H1 (cell line): ENCODE measurements around the gene NIFK. TPM values are rescaled to one million over a fixed set of nuclear protein-coding genes. Genes with fewer than 3 reads are reported as not detected.

Source experiments
- CTCF ChIA-PET: fragments of 300-600 bp; sonication (Branson Sonifier 250); formaldehyde crosslinking; loops from one replicate; lab custom pipeline; 2021; ENCODE audit not compliant: partially characterized antibody; lab: Charles Lee
- POLR2A ChIA-PET: fragments of 300-600 bp; sonication (Branson Sonifier 250); formaldehyde crosslinking; loops from one replicate; lab custom pipeline; 2021; ENCODE audit warnings: inconsistent platforms; ENCODE audit not compliant: partially characterized antibody; lab: Charles Lee
- DNase-seq, 2 experiments: peaks; one replicate each; pipeline versions ENCODE4 v3.0.0 to v3.0.0-alpha.2; 2010 to 2022; ENCODE audit warnings: low spot score in 2 of 2, low read depth in 1 of 2, mixed read lengths in 1 of 2
- FAIRE-seq: peaks from 2 replicates; lab custom pipeline; 2011; peaks lifted over from hg19 to GRCh38; lab: Jason Lieb, UNC
- H2AFZ ChIP-seq: 2 replicates; pipeline ENCODE4 v1.8.1; 2012; ENCODE audit warnings: low read length, inconsistent platforms
- H2AK5ac ChIP-seq: 2 replicates; pipeline ENCODE4 v1.6.1; 2013; ENCODE audit warnings: low read depth, low read length
- H2BK120ac ChIP-seq: replicated peaks from 2 replicates; pipeline ENCODE3; 2013; ENCODE audit warnings: low read depth, low read length, inconsistent platforms
- H2BK12ac ChIP-seq: 2 replicates; pipeline ENCODE4 v1.6.1; 2013; ENCODE audit warnings: low read depth, low read length
- H2BK15ac ChIP-seq: 2 replicates; pipeline ENCODE4 v1.6.1; 2013; ENCODE audit warnings: low read length
- H2BK20ac ChIP-seq: 2 replicates; pipeline ENCODE4 v1.6.1; 2013; ENCODE audit warnings: low read length
- H2BK5ac ChIP-seq: 2 replicates; pipeline ENCODE4 v1.6.1; 2013; ENCODE audit warnings: low read depth, low read length
- H3K14ac ChIP-seq: 2 replicates; pipeline ENCODE4 v1.6.1; 2013; ENCODE audit warnings: inconsistent platforms; ENCODE audit not compliant: insufficient read length
- H3K18ac ChIP-seq: 2 replicates; pipeline ENCODE4 v1.6.1; 2013; ENCODE audit warnings: low read length; ENCODE audit errors: extremely low read depth
- H3K23ac ChIP-seq: 2 replicates; pipeline ENCODE4 v1.6.1; 2013; ENCODE audit warnings: inconsistent platforms; ENCODE audit not compliant: insufficient read length
- H3K23me2 ChIP-seq: 2 replicates; pipeline ENCODE4 v1.6.1; 2013; ENCODE audit warnings: low read depth, low read length
- H3K27ac ChIP-seq: 2 replicates; pipeline ENCODE4 v1.6.1; 2011; ENCODE audit warnings: low read depth, low read length, inconsistent platforms
- H3K27me3 ChIP-seq, 4 experiments: replicated peaks in 1 of 4; 1 replicate in 1 of 4; 2 replicates in 3 of 4; pipeline versions ENCODE4 v1.6.1 to v1.8.1; 2011 to 2013; ENCODE audit warnings: low read length in 3 of 4, mild to moderate bottlenecking in 3 of 4, inconsistent platforms in 2 of 4, mixed read lengths in 2 of 4, moderate library complexity in 1 of 4; ENCODE audit not compliant: control insufficient read depth in 3 of 4, insufficient read depth in 3 of 4; ENCODE audit errors: extremely low read depth in 1 of 4
- H3K36me3 ChIP-seq, 4 experiments: 2 replicates each; pipeline versions ENCODE4 v1.6.1 to v1.8.1; 2011 to 2013; ENCODE audit warnings: mild to moderate bottlenecking in 4 of 4, low read length in 3 of 4, moderate library complexity in 2 of 4, control low read depth in 1 of 4, inconsistent platforms in 1 of 4; ENCODE audit not compliant: insufficient read depth in 4 of 4, control insufficient read depth in 2 of 4
- H3K4ac ChIP-seq: replicated peaks from 2 replicates; pipeline ENCODE3; 2013; ENCODE audit warnings: low read length, low read depth, mixed read lengths, inconsistent platforms; ENCODE audit not compliant: insufficient read length
- H3K4me1 ChIP-seq, 4 experiments: replicated peaks in 1 of 4; 1 replicate in 1 of 4; 2 replicates in 3 of 4; pipeline versions ENCODE4 v1.6.1 to v1.8.1; 2011 to 2013; ENCODE audit warnings: low read length in 3 of 4, inconsistent platforms in 2 of 4, mixed read lengths in 1 of 4; ENCODE audit not compliant: insufficient read depth in 4 of 4, control insufficient read depth in 3 of 4
- H3K4me2 ChIP-seq, 2 experiments: 2 replicates each; pipeline versions ENCODE4 v1.6.1 to v1.8.1; 2011 to 2013; ENCODE audit warnings: low read depth in 2 of 2, low read length in 2 of 2, control low read depth in 1 of 2, inconsistent platforms in 1 of 2, mild to moderate bottlenecking in 1 of 2; ENCODE audit not compliant: insufficient read depth in 1 of 2
- H3K4me3 ChIP-seq, 4 experiments: fragments of 200-600, 300-600 bp in 1 of 4; sonication (generic), shearing (Covaris generic), sonication (Bioruptor Twin) in 1 of 4; 2 replicates each; pipeline versions ENCODE4 v1.5.1 to v1.8.1; 2011 to 2016; ENCODE audit warnings: low read length in 4 of 4, low read depth in 3 of 4, control low read depth in 2 of 4, inconsistent platforms in 2 of 4, mild to moderate bottlenecking in 2 of 4, mixed read lengths in 1 of 4, moderate library complexity in 1 of 4; ENCODE audit not compliant: insufficient read depth in 2 of 4; ENCODE audit errors: extremely low read depth in 1 of 4
- H3K56ac ChIP-seq: replicated peaks from 2 replicates; pipeline ENCODE3; 2013; ENCODE audit warnings: low read depth, mild to moderate bottlenecking, mixed read lengths, low read length, inconsistent platforms; ENCODE audit not compliant: insufficient read length
- H3K79me1 ChIP-seq: 2 replicates; pipeline ENCODE4 v1.6.1; 2013; ENCODE audit warnings: low read depth, low read length, control low read depth
- H3K79me2 ChIP-seq, 2 experiments: 2 replicates each; pipeline versions ENCODE4 v1.6.1 to v1.8.1; 2012 to 2013; ENCODE audit warnings: low read length in 2 of 2, mild to moderate bottlenecking in 2 of 2, inconsistent platforms in 1 of 2; ENCODE audit not compliant: insufficient read depth in 2 of 2, control insufficient read depth in 1 of 2
- H3K9ac ChIP-seq, 4 experiments: replicated peaks in 1 of 4; 1 replicate in 1 of 4; 2 replicates in 3 of 4; pipeline versions ENCODE4 v1.6.1 to v1.8.1; 2011 to 2013; ENCODE audit warnings: low read depth in 3 of 4, low read length in 3 of 4, control low read depth in 2 of 4, mild to moderate bottlenecking in 2 of 4, moderate library complexity in 2 of 4, inconsistent platforms in 1 of 4; ENCODE audit errors: extremely low read depth in 1 of 4
- H3K9me3 ChIP-seq, 2 experiments: 2 replicates each; pipeline versions ENCODE4 v1.6.1 to v1.8.1; 2012 to 2013; ENCODE audit warnings: mild to moderate bottlenecking in 2 of 2, moderate library complexity in 2 of 2, control low read depth in 1 of 2, inconsistent platforms in 1 of 2, low read depth in 1 of 2, low read length in 1 of 2, mixed read lengths in 1 of 2; ENCODE audit not compliant: insufficient read depth in 2 of 2
- H4K20me1 ChIP-seq, 2 experiments: replicated peaks in 1 of 2; 2 replicates each; pipeline versions ENCODE3 to v1.8.1; 2011 to 2013; ENCODE audit warnings: inconsistent platforms in 2 of 2, low read length in 2 of 2, mild to moderate bottlenecking in 1 of 2; ENCODE audit not compliant: insufficient read depth in 2 of 2, control insufficient read depth in 1 of 2
- H4K5ac ChIP-seq: 2 replicates; pipeline ENCODE4 v1.6.1; 2013; ENCODE audit warnings: low read length, low read depth, mixed read lengths, inconsistent platforms; ENCODE audit not compliant: insufficient read length
- H4K8ac ChIP-seq: 2 replicates; pipeline ENCODE4 v1.8.0; 2013; ENCODE audit warnings: mild to moderate bottlenecking, moderate library complexity, low read length, inconsistent platforms; ENCODE audit not compliant: insufficient read depth; ENCODE audit errors: extremely low read depth
- H4K91ac ChIP-seq: replicated peaks from 2 replicates; pipeline ENCODE3; 2013; ENCODE audit warnings: low read length, mixed read lengths, inconsistent platforms; ENCODE audit not compliant: insufficient read length
- CEBPB ChIP-seq: IDR thresholded peaks from 2 replicates; pipeline ENCODE4 v1.6.1; 2012; ENCODE audit warnings: low read depth, low read length
- CHD1 ChIP-seq: IDR thresholded peaks from 2 replicates; pipeline ENCODE4 v1.6.1; 2012; ENCODE audit warnings: low read depth, low read length, improper control_type of control experiment
- CTCF ChIP-seq, 3 experiments: IDR thresholded peaks; 1 replicate in 2 of 3; 2 replicates in 1 of 3; pipeline versions ENCODE4 v1.5.1 to v1.6.1; 2011; ENCODE audit warnings: low read length in 3 of 3, mild to moderate bottlenecking in 3 of 3, inconsistent platforms in 2 of 3, low read depth in 1 of 3, moderate library complexity in 1 of 3; ENCODE audit not compliant: insufficient read depth in 1 of 3; ENCODE audit errors: control extremely low read depth in 1 of 3
- EGR1 ChIP-seq: IDR thresholded peaks from 2 replicates; pipeline ENCODE4 v1.6.1; 2011; ENCODE audit warnings: low read depth, low read length, borderline replicate concordance
- PHF8 ChIP-seq: fragments of 200-600 bp; sonication (generic); conservative IDR thresholded peaks from 2 replicates; pipeline ENCODE4 v1.7.1; 2012; ENCODE audit warnings: low read depth, mild to moderate bottlenecking, inconsistent platforms, low read length, moderate library complexity
- RFX5 ChIP-seq: IDR thresholded peaks from 2 replicates; pipeline ENCODE4 v1.6.1; 2011; ENCODE audit warnings: low read depth, low read length, improper control_type of control experiment, borderline replicate concordance
- SP1 ChIP-seq: IDR thresholded peaks from 2 replicates; pipeline ENCODE4 v1.6.1; 2011; ENCODE audit warnings: low read depth, low read length
- SRF ChIP-seq: IDR thresholded peaks from 2 replicates; pipeline ENCODE4 v1.6.1; 2011; ENCODE audit warnings: mild to moderate bottlenecking, low read depth, low read length, moderate library complexity
- TAF1 ChIP-seq: IDR thresholded peaks from 2 replicates; pipeline ENCODE4 v1.6.1; 2011; ENCODE audit warnings: mild to moderate bottlenecking, low read depth, low read length
- WGBS, 2 experiments: shearing (Covaris generic) in 1 of 2; methylation state at CpG; one replicate each; pipeline versions ENCODE4 v1.1.6 to v1.1.7; 2013 to 2015; ENCODE audit warnings: low lambda C conversion rate in 2 of 2, mixed read lengths in 2 of 2, inconsistent platforms in 1 of 2, low coverage in 1 of 2, missing lambda C conversion rate in 1 of 2; ENCODE audit not compliant: insufficient replicate concordance in 2 of 2, insufficient coverage in 1 of 2, insufficient read length in 1 of 2; ENCODE audit errors: extremely low coverage in 1 of 2, missing lambda C conversion rate in 1 of 2; 5-methylcytosine and 5-hydroxymethylcytosine counted together
- polyA plus RNA-seq, 7 experiments: library from polyadenylated mRNA; depleted of rRNA in 3 of 7; stranded (reverse) in 5 of 7; unstranded in 2 of 7; fragments of >200 nt in 5 of 7; fragments of 200-250 nt in 2 of 7; gene quantifications; 1 replicate in 5 of 7; 2 replicates in 1 of 7; 4 replicates in 1 of 7; pipeline versions ENCODE4 v1.2.1 to v1.2.3, GENCODE V29; 2011 to 2013; ENCODE audit warnings: missing spikeins in 2 of 7, mixed read lengths in 2 of 7
- total RNA-seq: library from RNA; stranded (reverse); fragmentation: NEBNext Ultra II Directional; extraction: Animal tissue kit (Norgen Biotek cat#: 25700); gene quantifications from 2 replicates; pipeline ENCODE4 v1.2.1, GENCODE V29; 2021

The NIFK gene
- total and polyA plus RNA-seq, 2 of the 8 experiments (the other 6 are each of a cell fraction or from before 2014, with no cell fraction given), result 24.4 to 117 TPM

- H2AK5ac ChIP-seq, result no peak overlapping the region
- no peak overlapping the region for H3K27ac ChIP-seq
- no peak overlapping the region for H3K4ac ChIP-seq
- H3K79me1 ChIP-seq, result no peaks in the 10 kb centered on the region
- no peak overlapping the region for H3K4me2 ChIP-seq
- no peak overlapping the region for H2BK12ac ChIP-seq
- no peak overlapping the region for H3K18ac ChIP-seq
- H3K9me3 ChIP-seq, result no peaks in the 10 kb centered on the region
- no peak overlapping the region for H4K5ac ChIP-seq
- H3K14ac ChIP-seq, result no peak overlapping the region
- H2AFZ ChIP-seq, result no peak overlapping the region
- H3K27me3 ChIP-seq, result no peaks in the 10 kb centered on the region
- peaks cover 0 to 6% (median 0%) of the 10 kb centered on the region in 4 experiments; a peak in 2 of 7 replicates for H3K4me1 ChIP-seq
- H4K20me1 ChIP-seq, result no peaks in the 10 kb centered on the region
- H2BK120ac ChIP-seq, result no peak overlapping the region
- no peak overlapping the region for H3K9ac ChIP-seq
- H2BK5ac ChIP-seq, result no peak overlapping the region
- ChIA-PET CTCF (interaction anchor here (0.6 to 1.0 kb wide), 4 partner anchors 9 to 70 kb away, joined by 3 to 5 read pairs (median 4); no protein-coding TSS in a partner anchor), POLR2A (interaction anchor here (0.7 to 1.3 kb wide), 2 partner anchors 20 to 175 kb away, joined by 3 read pairs; partner anchors contain the start of gene RNU4ATAC)
- H4K8ac ChIP-seq, result no peak overlapping the region
- H3K56ac ChIP-seq, result no peak overlapping the region
- H3K36me3 ChIP-seq, result no peaks in the 10 kb centered on the region
- H2BK15ac ChIP-seq, result no peak overlapping the region
- H2BK20ac ChIP-seq, result no peak overlapping the region
- H3K23ac ChIP-seq, result no peak overlapping the region
- H3K79me2 ChIP-seq, result no peaks in the 10 kb centered on the region
- FAIRE-seq, result no peak
- no peak for DNase-seq
- H3K23me2 ChIP-seq, result no peaks in the 10 kb centered on the region
- no peak for TF ChIP-seq SRF
- TF ChIP-seq CTCF (IDR thresholded peaks at IDR 0.05; ENCODE audit: control extremely low read depth in 1 of 3, insufficient read depth in 1 of 3, low read depth in 1 of 3, low read length in 3 of 3), result no peak
- TF ChIP-seq TAF1, result no peak
- no peak for TF ChIP-seq PHF8
- no peak for TF ChIP-seq CHD1
- TF ChIP-seq RFX5, result no peak
- TF ChIP-seq CEBPB, result no peak
- no peak for TF ChIP-seq EGR1
- TF ChIP-seq SP1, result no peak
- TF ChIP-seq, all 59 proteins: peak for 0
- 93% methylated on average over 4 of the region's 4 CpGs; no CpG with 5 or more reads in 1 of the 2 experiments for WGBS, 2 experiments
- H4K91ac ChIP-seq, result no peak overlapping the region
- no peak overlapping the region for H3K4me3 ChIP-seq
These were observed 30.7 kb downstream of the NIFK start for GRCh38 chr2:121705958-121706357.
